GM10847 (cell line): ENCODE data around the gene CDC42EP4.

Experiments used
- POLR2A ChIP-seq: IDR thresholded peaks from 2 replicates; pipeline ENCODE4 v1.6.1; 2011; ENCODE audit not compliant: insufficient read length; ENCODE audit errors: extremely low read depth

Gene CDC42EP4

DNA sequence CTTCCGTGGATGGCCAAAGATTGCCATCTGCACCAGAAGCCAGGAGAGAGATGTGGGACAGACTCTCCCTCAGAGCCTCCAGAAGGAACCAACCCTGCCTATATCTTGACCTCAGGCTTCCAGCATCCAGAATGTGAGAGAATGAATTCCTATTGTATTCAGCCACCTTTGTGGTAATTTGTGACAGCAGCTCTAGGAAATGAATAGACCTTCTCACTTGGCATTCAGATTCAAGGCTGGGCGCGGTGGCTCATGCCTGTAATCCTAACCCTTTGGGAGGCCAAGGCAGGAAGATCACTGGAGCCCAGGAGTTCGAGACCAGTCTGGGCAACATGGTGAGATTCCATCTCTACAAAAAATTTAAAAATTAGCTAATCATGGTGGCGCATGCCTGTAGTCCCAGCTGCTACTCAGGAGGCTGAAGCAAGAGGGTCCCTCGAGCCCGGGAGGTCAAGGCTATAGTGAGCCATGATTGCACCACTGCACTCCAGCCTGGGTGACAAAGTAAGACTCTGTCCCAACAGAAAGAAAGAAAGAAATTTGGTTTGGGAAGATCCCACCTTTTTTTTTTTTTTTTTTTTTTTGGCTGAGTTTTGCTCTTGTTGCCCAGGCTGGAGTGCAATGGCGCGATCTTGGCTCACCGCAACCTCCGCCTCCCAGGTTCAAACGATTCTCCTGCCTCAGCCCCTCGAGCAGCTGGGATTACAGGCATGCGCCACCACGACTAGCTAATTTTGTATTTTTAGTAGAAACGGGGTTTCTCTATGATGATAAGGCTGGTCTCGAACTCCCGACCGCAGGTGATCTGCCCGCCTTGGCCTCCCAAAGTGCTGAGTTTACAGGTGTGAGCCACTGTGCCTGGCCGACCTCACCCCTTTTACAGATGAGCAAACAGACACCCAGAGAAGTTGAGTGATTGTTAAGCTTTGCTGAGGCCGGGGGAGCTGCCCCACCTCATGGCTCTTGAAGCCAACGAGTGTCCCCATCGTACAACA lies 45.9 kb downstream of the CDC42EP4 start:
- TF ChIP-seq POLR2A: no peak

DNA sequence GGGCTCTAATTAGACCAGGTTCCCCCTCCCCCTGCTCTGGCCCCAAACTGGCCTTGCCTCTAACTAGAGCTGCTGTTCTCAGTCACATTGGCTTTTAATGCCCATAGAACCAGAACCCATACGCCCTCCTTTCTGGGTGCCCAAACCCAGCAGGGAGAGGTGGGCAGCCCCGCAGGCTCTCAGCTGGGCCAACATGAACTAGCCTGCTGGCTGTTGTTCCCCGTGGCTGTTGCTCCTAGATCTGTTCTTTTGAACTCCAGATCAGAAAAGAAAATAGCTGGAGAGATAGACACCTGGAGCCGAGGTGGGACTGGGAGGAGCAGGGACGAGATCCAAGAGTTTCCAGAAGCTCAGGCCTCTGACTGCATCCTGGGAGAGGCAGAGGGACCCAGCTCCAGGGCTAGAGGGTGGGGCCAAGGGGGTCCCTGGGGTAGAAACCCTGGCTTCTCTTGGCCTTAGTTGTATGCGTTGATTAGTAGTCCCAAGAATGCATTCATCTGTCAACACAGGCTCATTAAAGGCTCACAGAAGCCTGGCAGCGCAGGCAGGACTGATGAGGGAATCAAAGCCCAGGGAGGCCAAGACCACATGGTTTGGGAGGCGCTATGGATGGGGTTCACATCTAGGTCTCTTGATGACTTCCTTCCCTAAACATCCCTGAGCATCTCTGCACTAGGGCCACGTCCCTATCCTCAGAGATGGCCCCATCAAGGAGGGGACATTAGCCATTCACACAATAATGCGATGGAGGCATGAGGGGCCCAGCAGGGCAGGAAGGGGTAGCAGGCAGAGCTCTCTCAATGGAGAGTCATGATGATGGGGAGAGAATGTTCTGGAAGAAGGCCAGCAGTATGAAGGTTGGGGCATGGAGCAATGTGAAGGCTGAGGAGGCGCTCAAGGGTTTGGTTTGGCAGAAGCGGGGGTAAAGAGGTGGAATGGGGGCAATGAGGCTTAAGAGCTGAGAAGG lies 48.8 kb downstream of the CDC42EP4 start:
- no peak for TF ChIP-seq POLR2A

DNA sequence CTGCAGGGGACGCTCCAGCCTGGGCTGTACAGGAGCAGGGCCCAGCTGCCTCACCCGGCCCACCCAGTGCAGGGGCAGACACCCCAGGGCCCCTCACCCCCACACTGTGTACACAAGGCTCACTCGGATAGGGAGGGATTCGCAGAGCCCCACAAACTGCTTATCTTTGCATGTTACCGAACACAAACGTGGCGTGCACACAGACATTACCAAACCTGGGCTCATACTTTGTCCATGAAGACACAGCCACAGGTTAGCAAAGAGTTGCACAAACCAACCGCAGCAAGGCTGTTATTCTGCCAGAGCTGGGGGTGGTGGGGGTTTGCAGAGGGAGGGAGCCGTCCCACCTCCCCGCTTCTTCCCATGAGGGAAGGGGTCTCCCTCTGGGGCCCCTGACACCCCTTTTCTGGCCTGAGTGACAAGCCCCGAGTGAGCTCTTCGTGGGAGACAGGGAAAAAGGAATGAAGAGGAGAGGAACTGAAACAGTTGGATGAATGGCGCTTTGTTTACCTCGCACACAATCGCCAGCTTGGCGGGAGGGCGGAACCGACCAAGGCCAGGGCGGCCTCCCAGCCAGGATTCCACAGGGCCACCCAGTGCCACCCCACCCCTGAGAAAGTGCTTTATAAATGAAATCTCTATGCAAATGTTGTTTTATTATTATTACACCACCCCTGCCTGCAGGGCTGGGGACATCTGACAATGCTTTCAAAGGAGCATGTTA lies 49.7 kb downstream of the CDC42EP4 start:
- no peak for TF ChIP-seq POLR2A

DNA sequence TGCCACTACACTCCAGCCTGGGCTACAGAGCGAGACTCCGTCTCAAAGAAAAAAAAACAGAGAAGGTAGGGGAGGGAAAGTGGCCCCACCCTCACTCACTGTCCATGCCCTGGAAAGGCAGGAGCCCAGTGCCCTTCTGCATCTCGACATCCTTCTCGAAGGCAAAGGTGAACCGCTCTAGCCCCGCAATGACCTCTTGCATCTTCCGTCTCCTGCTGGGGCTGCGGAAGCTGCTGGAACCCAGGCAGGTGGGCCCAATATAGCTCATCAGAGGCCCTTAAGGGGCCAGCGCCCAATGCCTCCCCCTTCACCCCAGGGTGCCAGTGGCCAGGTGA lies 50.2 kb downstream of the CDC42EP4 start, which contains the start of gene CPSF4L:
Gene CPSF4L, minus strand, starts transcription at position 264 of the 335 bp plus-strand sequence. Its CDS starts 62 bp downstream, at position 202.
- TF ChIP-seq POLR2A: no peak

DNA sequence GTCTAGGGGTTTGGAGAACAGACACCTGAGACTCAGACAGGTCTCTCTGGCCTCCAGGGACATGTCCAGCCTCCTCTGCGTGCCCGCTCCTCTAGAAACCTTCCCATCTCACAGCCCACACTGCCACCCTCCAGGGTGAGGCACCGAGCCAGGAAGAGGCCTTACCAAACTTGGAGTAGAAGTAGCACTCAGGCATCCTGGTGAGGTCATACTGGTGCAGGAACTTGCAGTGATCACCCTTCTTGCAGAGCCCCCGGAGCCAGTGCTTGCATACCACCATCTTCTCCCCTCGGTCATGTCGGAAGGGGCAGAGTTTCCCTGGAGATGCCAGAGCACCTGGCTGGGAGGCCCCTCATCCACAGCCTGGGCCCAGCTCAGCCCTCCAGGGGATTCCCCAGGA lies 54.3 kb downstream of the CDC42EP4 start:
- no peak for TF ChIP-seq POLR2A

DNA sequence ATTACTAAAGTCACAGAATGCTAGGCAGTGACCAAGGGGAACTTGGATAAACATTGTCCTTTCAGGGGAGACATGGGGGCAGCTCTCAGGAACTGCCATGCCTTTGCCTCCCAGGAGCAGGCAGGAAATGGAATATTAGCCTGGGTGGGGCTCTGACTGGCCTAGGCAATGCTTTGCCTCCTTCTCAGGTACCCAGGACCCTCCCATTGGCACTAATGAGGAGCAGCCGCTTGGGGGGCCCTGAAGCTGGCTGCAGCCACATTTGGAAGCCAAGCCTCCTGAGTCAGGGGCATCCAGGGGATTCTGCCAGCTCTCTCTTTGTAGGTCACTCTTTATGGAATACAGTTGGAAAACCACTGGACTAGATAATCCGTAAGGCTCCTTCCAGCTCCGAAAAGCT lies 55.6 kb downstream of the CDC42EP4 start:
- TF ChIP-seq POLR2A: no peak

DNA sequence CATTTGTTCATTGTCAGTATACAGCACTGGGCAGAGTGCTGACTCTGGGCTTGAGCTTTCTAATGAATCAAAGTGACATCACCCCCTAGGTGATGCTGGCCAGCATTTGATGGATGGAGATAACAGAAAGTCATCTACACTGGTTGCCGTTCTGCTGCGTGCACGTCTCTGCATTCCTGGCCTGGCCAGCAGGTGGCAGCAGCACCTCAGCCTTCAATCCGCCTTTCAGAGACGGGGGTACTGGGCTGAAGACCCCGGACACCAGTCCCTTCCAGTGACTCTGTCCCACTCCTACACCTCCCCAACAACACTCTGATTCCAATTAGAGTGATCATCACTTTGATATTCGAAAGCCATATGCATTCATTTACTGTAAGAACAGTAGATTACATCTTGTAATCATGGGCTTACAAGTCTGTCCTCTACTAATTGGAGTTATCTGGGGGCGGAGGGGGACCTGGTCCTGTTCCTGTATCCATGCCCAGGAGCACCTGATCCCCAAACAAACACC lies 56.1 kb downstream of the CDC42EP4 start:
- TF ChIP-seq POLR2A: no peak

DNA sequence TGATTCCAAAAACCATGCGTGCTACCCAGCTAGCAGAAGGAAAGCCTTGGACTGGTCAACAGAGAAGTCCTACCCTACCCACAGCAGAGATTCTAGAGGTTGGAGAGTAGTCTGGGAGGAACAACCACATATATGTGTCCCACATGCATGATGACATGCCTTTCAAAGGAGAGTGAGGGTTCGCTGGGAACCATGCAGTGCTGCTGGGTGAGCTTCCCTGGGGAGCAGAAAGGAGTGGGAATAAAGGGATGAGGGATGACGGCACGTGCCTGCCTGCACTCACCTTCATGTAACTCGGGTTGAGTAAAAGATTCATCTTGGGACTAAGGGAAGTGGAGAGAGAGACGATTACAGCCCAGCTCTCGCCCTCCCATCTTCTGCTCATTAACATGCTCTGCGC lies 59.9 kb downstream of the CDC42EP4 start:
- no peak for TF ChIP-seq POLR2A

DNA sequence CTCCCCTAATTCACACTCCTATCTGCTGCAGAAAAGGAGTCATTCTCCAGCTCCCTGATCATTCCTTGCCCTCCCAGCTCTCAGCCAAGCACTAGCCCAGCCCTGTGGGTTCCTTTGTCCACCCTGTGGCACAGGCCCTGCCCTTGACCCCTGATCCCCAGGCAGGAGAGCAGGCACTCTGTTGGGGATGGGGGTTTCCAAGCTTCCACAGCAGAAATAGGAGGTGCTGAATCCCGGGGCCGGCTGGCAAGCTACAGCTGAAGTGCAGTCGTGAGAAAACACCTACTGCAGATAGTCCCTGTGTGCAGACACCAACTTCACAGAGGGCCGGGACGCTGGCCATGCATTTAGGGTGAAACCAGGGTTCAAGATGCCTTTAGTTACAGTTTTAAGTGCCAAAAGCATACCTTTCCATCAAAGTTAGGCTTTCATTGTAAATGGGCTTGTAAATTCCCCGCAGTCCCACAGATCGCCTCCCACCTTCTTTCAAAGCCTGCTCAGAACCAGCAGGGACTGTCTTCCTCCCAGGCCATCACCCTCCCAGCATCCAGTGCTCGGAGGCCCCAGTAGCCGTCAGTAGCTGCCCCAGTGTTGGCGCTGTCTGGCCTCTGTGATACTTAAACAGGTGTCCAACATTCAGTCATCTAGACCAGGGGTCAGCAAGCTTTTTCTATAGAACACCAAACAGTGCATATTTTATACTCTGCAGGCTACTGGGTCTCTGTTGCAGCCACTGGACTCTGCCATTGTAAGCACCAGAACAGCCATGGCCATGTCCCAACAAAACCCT lies 60.8 kb downstream of the CDC42EP4 start:
- TF ChIP-seq POLR2A: no peak

DNA sequence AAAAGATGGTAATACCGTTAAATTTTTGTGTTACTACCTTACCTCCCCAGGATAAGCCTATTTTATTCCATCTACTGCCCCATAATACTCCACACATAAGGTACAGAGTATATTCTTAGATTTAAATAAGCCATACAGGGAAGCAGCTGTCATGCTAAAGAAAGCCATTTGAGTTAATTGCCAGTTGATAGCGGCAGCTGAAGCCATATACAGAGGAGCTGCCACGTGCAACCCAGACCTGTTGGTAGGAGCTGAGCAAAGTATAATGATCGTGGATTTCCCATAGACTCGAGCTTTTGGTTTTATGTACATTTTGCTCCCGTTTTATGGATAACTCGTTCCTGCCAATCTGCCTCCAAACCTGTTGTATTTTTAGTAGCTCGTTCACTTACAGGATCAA lies 62.1 kb downstream of the CDC42EP4 start:
- TF ChIP-seq POLR2A: no peak

DNA sequence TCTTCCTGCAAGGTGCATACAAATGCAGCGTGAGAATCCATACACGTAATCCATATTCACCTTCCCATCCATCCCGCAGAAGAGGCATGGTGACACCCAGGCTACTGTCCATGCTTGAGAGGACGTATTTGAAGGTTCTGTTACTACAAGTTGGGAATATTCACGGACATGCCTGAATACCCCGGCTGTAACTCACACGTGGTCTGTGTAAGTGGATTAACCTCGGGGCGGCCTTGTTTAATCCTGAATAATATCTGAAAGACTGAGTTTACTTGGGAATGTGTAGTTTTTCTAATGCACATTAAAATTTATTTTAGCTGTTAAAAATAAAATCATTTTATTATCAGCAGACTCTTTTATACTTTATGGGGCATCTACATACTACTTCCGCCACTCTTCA lies 63.3 kb downstream of the CDC42EP4 start:
- TF ChIP-seq POLR2A: no peak

DNA sequence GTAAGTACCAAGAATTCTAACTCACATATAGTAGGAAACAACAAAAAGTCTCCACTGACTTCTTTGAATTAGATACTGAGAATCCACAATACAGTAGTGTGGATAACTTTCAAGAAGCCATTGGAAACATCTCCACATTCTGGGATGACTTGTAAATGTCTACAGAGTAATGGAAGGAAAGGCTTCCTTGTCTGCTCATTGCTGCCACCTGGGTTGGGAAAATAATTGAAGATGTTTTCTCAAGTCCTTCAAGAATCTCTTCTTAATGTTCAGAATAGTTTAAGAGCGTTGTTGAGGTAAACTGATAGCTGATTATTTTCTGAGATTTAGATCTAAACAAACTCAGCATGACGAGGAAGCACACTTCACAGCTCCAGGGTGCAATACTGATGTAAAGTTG lies 64.1 kb downstream of the CDC42EP4 start:
- TF ChIP-seq POLR2A: no peak

DNA sequence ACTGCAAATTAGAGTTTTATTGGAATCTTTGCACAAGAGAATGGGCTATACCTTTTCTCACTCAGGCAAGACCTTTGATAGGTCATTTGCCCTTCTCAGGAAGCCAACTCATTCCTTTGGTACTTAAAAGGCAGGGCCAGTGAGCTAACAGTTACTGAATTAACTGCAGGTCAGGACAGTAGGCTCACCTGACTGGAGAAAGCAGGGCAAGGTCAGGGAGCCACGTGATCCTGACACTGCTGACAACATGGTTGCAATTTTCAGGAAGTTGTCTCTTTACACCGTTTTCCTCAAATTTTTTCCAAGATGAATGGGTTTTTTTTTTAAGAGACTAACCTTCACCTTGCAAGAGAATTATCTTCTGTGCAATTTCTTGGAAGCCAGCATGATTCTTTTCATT lies 71.2 kb downstream of the CDC42EP4 start:
- no peak for TF ChIP-seq POLR2A

DNA sequence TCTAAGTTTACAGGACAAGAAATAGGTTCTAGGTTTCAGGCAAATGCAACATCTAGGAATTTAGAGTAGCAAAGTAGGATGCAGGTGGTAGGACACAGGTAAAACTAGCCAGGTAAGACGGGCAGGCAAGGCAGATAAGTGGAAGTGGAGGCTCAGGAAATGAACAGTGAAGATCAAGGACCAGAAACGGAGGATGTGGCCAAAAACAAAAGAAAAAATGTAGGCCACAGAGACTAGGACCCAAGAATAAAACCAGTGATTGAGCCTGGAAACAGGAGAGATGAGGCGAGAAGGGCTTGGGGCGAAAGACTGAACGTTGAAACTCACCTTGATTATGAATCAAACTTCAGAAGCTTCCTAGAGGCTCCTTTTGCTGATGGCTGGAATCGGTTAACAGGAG lies 74.1 kb downstream of the CDC42EP4 start:
- no peak for TF ChIP-seq POLR2A
